K562 treated with DMSO at 1 percent for 4 hours (cell line): ENCODE data around the gene TRIM23. TPM values are rescaled to one million over a fixed set of nuclear protein-coding genes. Genes with fewer than 3 reads are reported as not detected.

Source experiments
- total RNA-seq: library from RNA; unstranded; fragments of 300-600 nt; gene quantifications from 2 replicates; pipeline ENCODE4 v1.2.3, GENCODE V29; 2022; ENCODE audit not compliant: insufficient read depth

Gene TRIM23
- 6.5 and 6.7 TPM in 2 replicates for total RNA-seq

DNA sequence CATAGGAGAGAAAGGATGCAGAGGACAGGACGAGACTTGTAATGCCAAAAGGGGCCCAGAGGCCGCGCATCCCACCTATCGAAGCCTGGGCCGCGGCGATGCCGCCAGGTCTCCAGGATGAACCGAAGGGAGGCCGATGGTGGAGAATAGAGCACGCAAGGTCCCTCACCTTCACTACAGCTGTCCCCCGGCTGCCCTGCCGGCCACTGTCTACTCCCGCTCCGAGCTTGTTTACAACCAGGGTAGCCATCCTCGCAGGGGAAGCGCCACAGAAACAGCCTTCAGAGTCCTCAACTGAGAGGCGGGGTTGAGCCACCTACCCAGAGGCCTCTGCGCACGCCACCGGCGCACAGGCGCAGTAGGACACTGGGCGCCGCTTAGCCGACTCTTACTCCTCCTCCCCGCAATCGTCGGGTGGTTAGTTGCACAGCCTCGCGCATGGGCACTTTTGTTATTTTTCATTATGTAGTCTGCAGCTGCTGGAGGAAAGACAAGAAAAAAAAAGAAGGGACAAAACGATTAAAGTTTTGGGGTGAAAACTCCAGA, at the start of gene TRIM23:
TRIM23 (minus strand) TSS at position 309 of the 546 bp plus-strand sequence; CDS start at position 250, 59 bp downstream.

DNA sequence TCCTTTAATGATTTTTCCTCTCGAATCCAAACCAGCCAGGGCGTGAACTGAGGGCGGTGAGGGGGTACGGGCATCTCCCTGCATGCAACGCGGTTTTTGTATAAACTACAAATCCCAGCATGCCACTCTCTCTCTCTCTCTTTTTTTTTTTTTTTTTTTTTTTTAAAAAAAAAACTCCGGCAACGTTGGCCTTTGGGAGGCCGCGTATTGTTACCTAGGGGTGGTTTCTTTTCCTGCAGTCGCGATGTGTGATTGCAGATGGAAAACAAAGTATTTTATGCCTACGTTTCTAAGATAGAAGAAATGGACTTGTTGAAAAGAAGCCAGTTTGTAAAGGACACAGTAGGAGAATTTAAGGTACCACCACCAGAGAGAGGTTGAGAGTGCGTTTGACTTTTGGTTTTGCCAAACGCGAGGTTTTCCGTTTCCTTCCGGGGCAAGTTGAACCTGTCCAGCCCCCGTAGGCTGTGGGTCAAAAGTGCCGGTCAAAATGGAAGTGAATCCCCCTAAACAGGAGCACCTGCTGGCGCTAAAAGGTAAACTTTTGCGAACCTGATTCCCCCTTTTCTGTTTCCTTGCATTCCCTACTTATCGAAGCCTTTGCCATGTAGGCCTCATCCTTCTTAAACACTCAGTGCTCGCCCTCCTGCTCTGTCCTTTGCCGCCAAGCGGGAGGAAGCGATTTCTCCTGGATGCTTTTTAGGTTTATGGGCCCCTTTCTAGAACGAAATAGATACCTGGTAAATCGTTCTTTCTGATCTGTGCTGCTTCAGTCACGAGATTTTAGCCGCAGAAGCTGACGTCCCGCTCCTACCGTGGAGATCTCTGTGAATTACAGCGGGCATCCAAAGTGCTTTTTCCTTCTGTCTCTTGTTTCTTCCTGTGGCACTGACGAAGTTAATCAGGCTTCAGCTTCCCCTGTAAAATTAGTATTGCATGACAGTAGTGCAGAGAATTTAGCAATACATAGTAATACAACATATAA, 730 bp upstream of the TRIM23 start, which contains the start of the genes SHLD3 and TRAPPC13:
SHLD3 (plus strand) TSS at position 457 of the 985 bp plus-strand sequence. CDS start 4,561 bp downstream, outside the sequence.
TRAPPC13 (plus strand) TSS at position 457 of the 985 bp plus-strand sequence; CDS start at position 491, 34 bp downstream.

DNA sequence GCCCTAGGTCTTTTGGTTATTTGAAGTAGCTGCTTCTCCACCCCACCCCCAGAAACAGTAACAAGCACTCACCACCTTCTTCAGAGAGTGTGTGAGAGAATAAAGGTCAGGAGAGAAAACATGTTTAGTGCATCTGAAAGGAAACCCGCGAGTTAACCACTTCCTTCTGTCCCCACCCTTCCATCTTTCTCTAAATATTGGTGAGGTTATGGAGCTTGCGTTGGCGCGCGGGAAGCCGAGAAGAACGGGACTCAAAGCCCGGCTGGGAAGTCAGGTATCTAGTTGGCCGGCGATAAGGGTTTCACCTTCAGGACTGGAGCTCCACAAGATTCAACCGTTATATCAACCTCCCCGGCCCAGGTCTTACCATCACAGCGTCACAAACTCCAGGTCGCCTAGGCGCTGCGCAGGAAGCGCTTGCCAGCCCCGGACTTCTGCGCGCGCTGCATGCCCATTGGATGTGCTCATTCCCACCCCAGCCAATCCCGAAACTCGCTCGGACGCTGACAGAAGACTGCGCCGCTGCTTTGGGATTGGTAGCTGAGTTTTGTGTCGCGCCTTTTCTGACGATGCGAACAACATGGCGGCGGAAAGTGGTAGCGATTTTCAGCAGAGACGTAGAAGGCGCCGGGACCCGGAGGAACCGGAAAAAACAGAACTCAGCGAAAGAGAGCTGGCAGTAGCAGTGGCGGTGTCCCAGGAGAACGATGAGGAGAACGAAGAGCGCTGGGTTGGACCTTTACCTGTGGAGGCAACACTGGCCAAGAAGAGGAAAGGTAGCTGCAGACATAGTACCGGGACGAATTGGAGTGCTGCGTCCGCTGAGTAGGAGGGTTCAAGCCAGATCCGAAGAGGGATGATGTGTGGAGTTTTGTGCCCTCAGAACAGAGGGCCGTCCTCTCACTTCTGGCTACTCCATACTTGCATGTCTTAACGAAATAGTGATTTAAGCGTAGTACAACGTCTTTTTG, 61.1 kb downstream of the TRIM23 start, which contains the start of the genes CENPK and PPWD1:
CENPK (minus strand) TSS at position 438 of the 971 bp plus-strand sequence. CDS start 8,261 bp downstream, outside the sequence.
PPWD1 (plus strand) TSS at position 566 of the 971 bp plus-strand sequence; CDS start at position 581, 15 bp downstream.

Other genes with a start within 250 kb of the TRIM23 start
- 0.84 and 2.7 TPM in 2 replicates for gene ADAMTS6, start 142.4 kb downstream of the TRIM23 start, total RNA-seq
- gene CENPK, start 61.2 kb downstream of the TRIM23 start, total RNA-seq, result 16.3 and 24.7 TPM in 2 replicates
- 16.9 and 23.3 TPM in 2 replicates for gene PPWD1, start 61.0 kb downstream of the TRIM23 start, total RNA-seq
- gene SHLD3, start 694 bp upstream of the TRIM23 start, total RNA-seq, result 3.8 and 5.0 TPM in 2 replicates
- gene TRAPPC13, start 694 bp upstream of the TRIM23 start, total RNA-seq, result 8.2 and 9.6 TPM in 2 replicates
- 1.6 and 1.9 TPM in 2 replicates for gene SGTB, start 97.8 kb upstream of the TRIM23 start, total RNA-seq
- 9.2 and 11.7 TPM in 2 replicates for gene NLN, start 97.9 kb upstream of the TRIM23 start, total RNA-seq